ENCODE data around the gene NLRP8. TPM values are rescaled to one million over a fixed set of nuclear protein-coding genes. Genes with fewer than 3 reads are reported as not detected.

Gene NLRP8
- total and polyA plus RNA-seq, 2 of the 4 experiments (the other 2 are of a cell fraction): not detected

- H4K5ac ChIP-seq (ENCODE audit: low read depth, low read length): no peak overlapping the region
- no peak overlapping the region for H3K4me2 ChIP-seq (ENCODE audit: low read depth, low read length)
- H4K20me1 ChIP-seq (ENCODE audit: insufficient read depth, low read length): no peaks in the 10 kb centered on the region
- ChIA-PET CTCF (interaction anchor here (0.6 kb wide), 1 partner anchor 461 kb away, joined by 3 read pairs; no protein-coding TSS in a partner anchor), POLR2A (ENCODE audit: unreplicated experiment) (no interaction called here)
- DNase-seq: no peak
- no peak overlapping the region for H2AK5ac ChIP-seq (ENCODE audit: low read depth, low read length)
- dilution Hi-C loops (cut with HindIII; ENCODE audit: low sequenced_read_pairs, unreplicated experiment) (no loop called here), in situ Hi-C loops (cut with MboI; ENCODE audit: low sequenced_read_pairs) (no loop called here), intact Hi-C loops (cut with micrococcal nuclease) (no loop called here)
- no peaks in the 10 kb centered on the region for H3K4me1 ChIP-seq (ENCODE audit: control insufficient read depth, insufficient read depth, low read length)
- H4K8ac ChIP-seq (ENCODE audit: low read depth in 2 of 2, low read length in 2 of 2): no peak overlapping the region
- peaks cover 44% of the 10 kb centered on the region for H3K9me3 ChIP-seq (ENCODE audit: control insufficient read depth, insufficient read depth, low read length)
- no peak for ATAC-seq (ENCODE audit: low read depth)
- TF ChIP-seq NFE2L2 (IDR thresholded peaks at IDR 0.05; ENCODE audit: low read depth, low read length) (no peak), POLR2A (IDR thresholded peaks at IDR 0.05; ENCODE audit: low read depth, low read length) (no peak), CTCF (conservative IDR thresholded peaks at IDR 0.05; ENCODE audit: low read depth, low read length) (no peak), CHD1 (IDR thresholded peaks at IDR 0.05; ENCODE audit: low read depth, low read length) (no peak), CEBPB (IDR thresholded peaks at IDR 0.05; ENCODE audit: low read depth, low read length) (no peak), RCOR1 (IDR thresholded peaks at IDR 0.05; ENCODE audit: insufficient replicate concordance, low read length) (no peak), SMC3 (IDR thresholded peaks at IDR 0.05; ENCODE audit: low read depth, low read length) (no peak), FOS (IDR thresholded peaks at IDR 0.05; ENCODE audit: low read depth, low read length) (no peak), RAD21 (IDR thresholded peaks at IDR 0.05; ENCODE audit: low read length) (no peak), MAFK (IDR thresholded peaks at IDR 0.05; ENCODE audit: low read depth, low read length) (no peak), MXI1 (IDR thresholded peaks at IDR 0.05; ENCODE audit: borderline replicate concordance, low read depth, low read length) (no peak), RFX5 (IDR thresholded peaks at IDR 0.05; ENCODE audit: low read depth, low read length) (no peak), MAZ (IDR thresholded peaks at IDR 0.05; ENCODE audit: borderline replicate concordance, low read depth, low read length) (no peak), BHLHE40 (IDR thresholded peaks at IDR 0.05; ENCODE audit: low read depth, low read length) (no peak)
- TF ChIP-seq, protein P1, sequence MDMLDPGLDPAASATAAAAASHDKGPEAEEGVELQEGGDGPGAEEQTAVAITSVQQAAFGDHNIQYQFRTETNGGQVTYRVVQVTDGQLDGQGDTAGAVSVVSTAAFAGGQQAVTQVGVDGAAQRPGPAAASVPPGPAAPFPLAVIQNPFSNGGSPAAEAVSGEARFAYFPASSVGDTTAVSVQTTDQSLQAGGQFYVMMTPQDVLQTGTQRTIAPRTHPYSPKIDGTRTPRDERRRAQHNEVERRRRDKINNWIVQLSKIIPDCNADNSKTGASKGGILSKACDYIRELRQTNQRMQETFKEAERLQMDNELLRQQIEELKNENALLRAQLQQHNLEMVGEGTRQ (IDR thresholded peaks at IDR 0.05; ENCODE audit: low read depth, low read length): no peak
- TF ChIP-seq, protein P2, sequence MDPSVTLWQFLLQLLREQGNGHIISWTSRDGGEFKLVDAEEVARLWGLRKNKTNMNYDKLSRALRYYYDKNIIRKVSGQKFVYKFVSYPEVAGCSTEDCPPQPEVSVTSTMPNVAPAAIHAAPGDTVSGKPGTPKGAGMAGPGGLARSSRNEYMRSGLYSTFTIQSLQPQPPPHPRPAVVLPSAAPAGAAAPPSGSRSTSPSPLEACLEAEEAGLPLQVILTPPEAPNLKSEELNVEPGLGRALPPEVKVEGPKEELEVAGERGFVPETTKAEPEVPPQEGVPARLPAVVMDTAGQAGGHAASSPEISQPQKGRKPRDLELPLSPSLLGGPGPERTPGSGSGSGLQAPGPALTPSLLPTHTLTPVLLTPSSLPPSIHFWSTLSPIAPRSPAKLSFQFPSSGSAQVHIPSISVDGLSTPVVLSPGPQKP (IDR thresholded peaks at IDR 0.05; ENCODE audit: borderline replicate concordance, low read depth, low read length): no peak
- no peaks in the 10 kb centered on the region for H3K79me1 ChIP-seq (ENCODE audit: low read depth in 1 of 2, low read length in 2 of 2)
- no peak overlapping the region for H3K4ac ChIP-seq (ENCODE audit: low read depth, low read length)
- no peaks in the 10 kb centered on the region for H3K36me3 ChIP-seq (ENCODE audit: control insufficient read depth, insufficient read depth, low read length)
- H3K18ac ChIP-seq (ENCODE audit: low read depth, low read length): no peak overlapping the region
- no peak overlapping the region for H3K14ac ChIP-seq (replicated peaks; ENCODE audit: low read depth, low read length)
- H2AK9ac ChIP-seq (replicated peaks; ENCODE audit: low read depth, low read length, poor library complexity): no peak overlapping the region
- no peak overlapping the region for H2BK120ac ChIP-seq (ENCODE audit: low read depth, low read length)
- H3K27me3 ChIP-seq (ENCODE audit: control insufficient read depth, insufficient read depth, low read length): no peaks in the 10 kb centered on the region
- H2BK5ac ChIP-seq (ENCODE audit: low read depth, low read length, poor library complexity, severe bottlenecking): no peak overlapping the region
- no peak overlapping the region for H2BK15ac ChIP-seq (ENCODE audit: low read depth, low read length)
- H2BK20ac ChIP-seq (ENCODE audit: low read depth, low read length): no peak overlapping the region
- no peak overlapping the region for H3K56ac ChIP-seq (ENCODE audit: extremely low read depth, insufficient read depth, low read length)
- 88% methylated on average over 14 of the region's 15 CpGs; no CpG with 5 or more reads in 1 of the 2 experiments for WGBS, 2 experiments (ENCODE audit: extremely low coverage in 2 of 2, insufficient read length in 1 of 2)
- H3K4me3 ChIP-seq (ENCODE audit: insufficient read depth, low read depth, low read length): no peak overlapping the region
- H4K91ac ChIP-seq (ENCODE audit: insufficient read depth, low read depth, low read length): no peak overlapping the region
- no peak overlapping the region for H2AFZ ChIP-seq (replicated peaks; ENCODE audit: low read length, poor library complexity)
- no peaks in the 10 kb centered on the region for H3K9me1 ChIP-seq (ENCODE audit: insufficient read depth, low read length)
- H3K23ac ChIP-seq (ENCODE audit: low read depth, low read length): no peak overlapping the region
- BruUV-seq (replicated peaks): no TSS peak
- no peak overlapping the region for H3K27ac ChIP-seq (ENCODE audit: insufficient read depth, low read length)
- H3K9ac ChIP-seq (ENCODE audit: low read depth, low read length): no peak overlapping the region
Observed at GRCh38 chr19:56026769-56027168, 79.1 kb downstream of the NLRP8 start.
